ENCODE measurements around the gene CDC42BPG. TPM values are rescaled to one million over a fixed set of nuclear protein-coding genes. Genes with fewer than 3 reads are reported as not detected.

CDC42BPG gene
- total RNA-seq, 2 donors from 2014 or later, result 13.5 to 18.9 TPM

GRCh38 chr11:64777449-64778222 lies 66.8 kb downstream of the CDC42BPG start:
- 0% methylated on average over 1 to 60 of the region's 98 CpGs for WGBS, 2 donors
- Histone ChIP-seq H3K27me3 (no peaks in the 10 kb centered on the region), H3K4me1 (peaks cover 42% of the 10 kb centered on the region), H3K27ac (peak overlapping the region; percentile 96 to 100 (median 98)), H3K9me3 (no peaks in the 10 kb centered on the region), H3K4me3 (peak overlapping the region; percentile 62 to 91), H3K36me3 (replicated peaks in 1 of 2; ENCODE audit: insufficient read depth in 1 of 2, low read depth in 2 of 2) (peaks cover 14 to 15% of the 10 kb centered on the region in 2 donors)
- peak in 2 of 3 donors; percentile 40 for TF ChIP-seq POLR2A (IDR thresholded peaks at IDR 0.05)
- no peak for TF ChIP-seq CTCF (IDR thresholded peaks at IDR 0.05)
- ATAC-seq (peak; percentile 57), DNase-seq (peak; percentile 83 to 87 (median 86))
- intact Hi-C loops (cut with DNase I), result no loop called here

- WGBS, 2 donors, result 9 to 11% methylated on average over 3 of the region's 3 CpGs
- no peaks in the 10 kb centered on the region for H3K9me3 ChIP-seq
- no peaks in the 10 kb centered on the region for H3K27me3 ChIP-seq
- no peak for ATAC-seq
- no peak for TF ChIP-seq POLR2A (IDR thresholded peaks at IDR 0.05)
- TF ChIP-seq CTCF (IDR thresholded peaks at IDR 0.05), result no peak
- peaks cover 49% of the 10 kb centered on the region for H3K4me1 ChIP-seq
- intact Hi-C loops (cut with DNase I), result no loop called here
- peak overlapping the region in 1 of 2 donors; percentile 62 for H3K4me3 ChIP-seq
- H3K36me3 ChIP-seq (replicated peaks in 1 of 2; ENCODE audit: insufficient read depth in 1 of 2, low read depth in 2 of 2), result peaks cover 14 to 15% of the 10 kb centered on the region in 2 donors
- peak in 1 of 4 donors; percentile 3 for DNase-seq
- peak overlapping the region in 2 of 4 donors; percentile 98 to 100 for H3K27ac ChIP-seq
Measured at GRCh38 chr11:64776875-64777274, 67.6 kb downstream of the CDC42BPG start.

- Histone ChIP-seq H3K27ac (no peak overlapping the region), H3K27me3 (no peaks in the 10 kb centered on the region), H3K36me3 (replicated peaks in 1 of 2; ENCODE audit: insufficient read depth in 1 of 2, low read depth in 2 of 2) (peaks cover 14 to 17% of the 10 kb centered on the region in 2 donors), H3K4me3 (no peak overlapping the region), H3K9me3 (no peaks in the 10 kb centered on the region), H3K4me1 (peaks cover 50% of the 10 kb centered on the region)
- 38 to 39% methylated on average over 6 of the region's 6 CpGs for WGBS, 2 donors
- ATAC-seq (no peak), DNase-seq (no peak)
- TF ChIP-seq POLR2A (IDR thresholded peaks at IDR 0.05), result no peak
- TF ChIP-seq CTCF (IDR thresholded peaks at IDR 0.05), result no peak
- intact Hi-C loops (cut with DNase I), result no loop called here
Measured at GRCh38 chr11:64776425-64776824, 68.0 kb downstream of the CDC42BPG start.

GRCh38 chr11:64774144-64774543 lies 70.3 kb downstream of the CDC42BPG start:
- H3K27me3 ChIP-seq, result no peaks in the 10 kb centered on the region
- H3K36me3 ChIP-seq (replicated peaks in 1 of 2; ENCODE audit: insufficient read depth in 1 of 2, low read depth in 2 of 2), result peaks cover 28 to 35% of the 10 kb centered on the region in 2 donors
- H3K4me3 ChIP-seq, result no peak overlapping the region
- intact Hi-C loops (cut with DNase I), result no loop called here
- H3K9me3 ChIP-seq, result no peaks in the 10 kb centered on the region
- no peak overlapping the region for H3K27ac ChIP-seq
- 31 to 34% methylated on average over 5 of the region's 5 CpGs for WGBS, 2 donors
- peaks cover 43% of the 10 kb centered on the region for H3K4me1 ChIP-seq
- TF ChIP-seq POLR2A (IDR thresholded peaks at IDR 0.05), result no peak
- DNase-seq (no peak), ATAC-seq (no peak)

MicroRNAs within 50 kb of the gene (microRNA counts, 767-probe panel; counts per million panel counts)
- microRNA hsa-miR-192-5p, result 4,506 to 8,084 counts per million in 2 donors

Other genes with a start within 250 kb of the CDC42BPG start
- 1 to 10 TPM; 1.3 to 4.9 TPM for gene NRXN2, start 121.5 kb downstream of the CDC42BPG start, total RNA-seq
- 10 to 100 TPM in 1 of 2 donors, 1 to 10 TPM in 1; 4.6 to 17.9 TPM for gene RASGRP2, start 100.5 kb downstream of the CDC42BPG start, total RNA-seq
- 1 to 10 TPM in 1 of 2 donors, under 1 TPM in 1; 0.78 to 4.3 TPM for gene PYGM, start 84.7 kb downstream of the CDC42BPG start, total RNA-seq
- gene SF1, start 66.1 kb downstream of the CDC42BPG start, total RNA-seq, result 100 to 1,000 TPM; 150 to 470 TPM
- 10 to 100 TPM; 10.4 to 18.1 TPM for gene MAP4K2, start 41.4 kb downstream of the CDC42BPG start, total RNA-seq
- gene MEN1, start 34.1 kb downstream of the CDC42BPG start, total RNA-seq, result 10 to 100 TPM; 18.8 to 18.9 TPM
- gene EHD1, start 34.0 kb upstream of the CDC42BPG start, total RNA-seq, result 10 to 100 TPM; 18.7 to 45.2 TPM
- 10 to 100 TPM; 16.3 to 34.3 TPM for gene ATG2A, start 72.6 kb upstream of the CDC42BPG start, total RNA-seq
- 10 to 100 TPM; 12.7 to 35.6 TPM for gene PPP2R5B, start 80.0 kb upstream of the CDC42BPG start, total RNA-seq
- 10 to 100 TPM in 1 of 2 donors, 1 to 10 TPM in 1; 7.3 to 18.5 TPM for gene GPHA2, start 91.2 kb upstream of the CDC42BPG start, total RNA-seq
- gene MAJIN, start 127.5 kb upstream of the CDC42BPG start, total RNA-seq, result under 1 TPM in 1 of 2 donors, not detected in 1; 0.78 TPM
- gene BATF2, start 152.3 kb upstream of the CDC42BPG start, total RNA-seq, result 10 to 100 TPM in 1 of 2 donors, 1 to 10 TPM in 1; 2.3 to 20.8 TPM
- 10 to 100 TPM; 67.6 to 75.5 TPM for gene ARL2, start 169.5 kb upstream of the CDC42BPG start, total RNA-seq
- gene SNX15, start 182.8 kb upstream of the CDC42BPG start, total RNA-seq, result 10 to 100 TPM in 1 of 2 donors, 1 to 10 TPM in 1; 7.9 to 10.6 TPM
- 10 to 100 TPM in 1 of 2 donors, 1 to 10 TPM in 1; 5.4 to 30.3 TPM for gene SAC3D1, start 196.6 kb upstream of the CDC42BPG start, total RNA-seq
- 10 to 100 TPM in 1 of 2 donors, 1 to 10 TPM in 1; 1.6 to 11.5 TPM for gene NAALADL1, start 213.9 kb upstream of the CDC42BPG start, total RNA-seq
- gene CDCA5, start 239.4 kb upstream of the CDC42BPG start, total RNA-seq, result 1 to 10 TPM in 1 of 2 donors, not detected in 1; 2.3 TPM
- 10 to 100 TPM; 23.1 to 29.3 TPM for gene ZFPL1, start 239.6 kb upstream of the CDC42BPG start, total RNA-seq

Data from body of pancreas (tissue), 4 donors.